AG09319 (cell line): Measurements from ENCODE around the gene PELI2.

ENCODE experiments used
- DNase-seq: peaks from one replicate; pipeline ENCODE4 v3.0.0-alpha.2; 2010; ENCODE audit warnings: low read depth; ENCODE audit errors: extremely low read depth
- TF ChIP-seq, protein P1 (sequence below): IDR thresholded peaks from 2 replicates; pipeline ENCODE4 v1.5.1; 2011; ENCODE audit warnings: low read depth, mild to moderate bottlenecking, inconsistent platforms, low read length, moderate library complexity

PELI2 gene

DNA sequence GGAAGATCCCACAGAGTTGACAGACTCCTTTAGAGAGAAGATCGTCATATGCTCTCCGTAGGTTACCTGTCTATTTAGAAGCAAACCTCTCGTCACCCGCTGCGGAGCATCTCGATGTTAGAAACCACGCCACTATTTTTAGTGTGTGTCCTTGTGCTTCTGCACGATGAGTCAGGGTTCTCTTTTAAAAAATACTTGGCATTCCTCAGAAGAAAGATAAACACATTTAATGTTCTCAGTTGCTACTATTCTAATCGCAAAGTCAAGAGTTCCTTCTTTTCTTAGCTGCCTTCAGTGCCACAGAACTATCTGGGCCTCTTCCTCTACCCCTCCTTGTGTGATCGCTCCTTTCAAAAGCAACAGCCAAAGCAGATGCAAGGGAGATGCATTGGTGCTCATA, 192.4 kb downstream of the PELI2 start:
- DNase-seq, result no peak
- TF ChIP-seq, protein P1, sequence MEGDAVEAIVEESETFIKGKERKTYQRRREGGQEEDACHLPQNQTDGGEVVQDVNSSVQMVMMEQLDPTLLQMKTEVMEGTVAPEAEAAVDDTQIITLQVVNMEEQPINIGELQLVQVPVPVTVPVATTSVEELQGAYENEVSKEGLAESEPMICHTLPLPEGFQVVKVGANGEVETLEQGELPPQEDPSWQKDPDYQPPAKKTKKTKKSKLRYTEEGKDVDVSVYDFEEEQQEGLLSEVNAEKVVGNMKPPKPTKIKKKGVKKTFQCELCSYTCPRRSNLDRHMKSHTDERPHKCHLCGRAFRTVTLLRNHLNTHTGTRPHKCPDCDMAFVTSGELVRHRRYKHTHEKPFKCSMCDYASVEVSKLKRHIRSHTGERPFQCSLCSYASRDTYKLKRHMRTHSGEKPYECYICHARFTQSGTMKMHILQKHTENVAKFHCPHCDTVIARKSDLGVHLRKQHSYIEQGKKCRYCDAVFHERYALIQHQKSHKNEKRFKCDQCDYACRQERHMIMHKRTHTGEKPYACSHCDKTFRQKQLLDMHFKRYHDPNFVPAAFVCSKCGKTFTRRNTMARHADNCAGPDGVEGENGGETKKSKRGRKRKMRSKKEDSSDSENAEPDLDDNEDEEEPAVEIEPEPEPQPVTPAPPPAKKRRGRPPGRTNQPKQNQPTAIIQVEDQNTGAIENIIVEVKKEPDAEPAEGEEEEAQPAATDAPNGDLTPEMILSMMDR, result no peak

DNA sequence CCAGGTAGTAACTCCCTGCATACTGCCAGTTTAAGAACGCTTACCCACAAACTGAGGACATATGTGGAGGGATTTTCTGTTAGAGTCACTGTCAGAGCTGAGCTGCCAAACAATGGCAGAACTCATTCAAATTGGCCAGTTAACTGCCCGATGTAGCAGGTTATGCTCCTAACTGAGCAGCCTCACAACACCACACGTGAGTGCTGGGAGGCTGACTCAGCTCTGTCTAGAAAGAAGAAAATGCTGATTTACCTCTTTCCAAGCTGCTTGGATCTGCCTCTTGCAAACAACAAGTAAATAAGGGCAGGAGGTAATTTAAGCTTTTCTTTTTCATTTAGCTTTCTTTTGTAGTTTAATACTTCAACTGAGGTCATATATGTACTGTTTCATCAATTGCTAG, 195.6 kb downstream of the PELI2 start:
- TF ChIP-seq, protein P1, result no peak
- DNase-seq, result no peak

DNA sequence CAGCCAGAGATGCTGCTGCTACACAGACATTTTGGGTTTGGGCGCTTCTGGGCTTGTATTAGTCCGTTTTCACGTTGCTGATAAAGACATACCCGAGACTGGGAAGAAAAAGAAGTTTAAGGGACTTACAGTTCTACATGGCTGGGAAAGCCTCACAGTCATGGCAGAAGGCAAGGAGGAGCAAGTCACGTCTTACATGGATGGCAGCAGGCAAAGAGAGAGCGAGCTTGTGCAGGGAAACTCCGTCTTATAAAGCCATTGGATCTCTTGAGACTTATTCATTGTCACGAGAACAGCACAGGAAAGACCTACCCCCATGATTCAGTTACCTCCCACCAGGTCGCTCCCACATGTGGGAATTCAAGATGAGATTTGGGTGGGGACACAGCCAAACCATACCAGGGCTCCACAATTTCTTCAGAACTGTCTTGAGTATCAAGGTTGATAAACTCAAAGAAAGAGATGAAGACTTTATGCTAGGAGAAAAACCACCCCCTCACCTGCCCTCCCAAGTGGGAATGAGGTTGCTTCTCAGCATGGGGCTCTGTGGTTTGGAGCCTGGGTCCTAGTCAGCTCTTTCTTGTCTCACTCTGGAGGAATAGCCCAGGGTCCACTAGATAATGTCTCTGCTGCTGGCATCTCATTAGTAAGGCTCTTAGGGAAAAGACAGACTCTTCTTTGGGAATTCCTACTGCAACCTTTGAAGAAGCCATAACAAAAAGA, 200.3 kb downstream of the PELI2 start:
- DNase-seq, result no peak
- TF ChIP-seq, protein P1, result no peak

DNA sequence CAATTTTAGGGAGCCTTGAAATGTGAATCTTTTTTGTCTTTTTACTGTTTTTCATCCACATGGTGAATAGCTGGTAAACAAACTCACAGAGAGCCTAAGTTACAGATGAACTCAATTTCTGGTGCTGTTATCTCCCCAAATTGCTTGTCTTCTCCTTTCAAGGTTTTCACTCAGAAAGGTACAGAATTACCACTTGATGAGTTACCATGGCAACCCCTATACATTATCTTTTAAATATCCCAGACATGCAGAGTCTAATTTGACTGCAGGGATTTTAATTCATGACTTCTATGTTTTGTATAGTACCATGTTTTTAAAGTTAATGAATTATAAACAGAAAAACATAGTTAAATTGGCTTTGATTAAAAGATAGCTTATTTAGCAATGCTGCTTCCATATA, 203.7 kb downstream of the PELI2 start:
- TF ChIP-seq, protein P1, result no peak
- no peak for DNase-seq

DNA sequence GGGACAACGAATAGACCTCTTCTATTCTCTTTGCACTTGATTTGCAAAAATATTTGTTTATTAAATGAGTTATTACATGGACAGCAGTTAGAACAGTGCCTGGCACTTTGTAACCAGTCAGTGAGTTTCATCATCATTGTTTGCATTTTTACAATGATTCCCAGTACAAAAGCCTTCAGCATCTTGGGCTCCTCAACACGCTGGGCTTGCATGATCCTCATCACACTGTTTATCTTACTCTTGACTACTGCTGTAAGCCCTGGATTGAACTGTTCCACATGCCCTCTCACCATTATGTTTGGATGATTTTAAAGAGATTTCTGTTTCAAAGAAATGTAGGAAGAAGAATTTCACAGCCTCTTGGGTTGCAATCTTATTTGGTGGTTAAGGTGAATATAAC, 204.3 kb downstream of the PELI2 start:
- TF ChIP-seq, protein P1, result no peak
- DNase-seq, result no peak

DNA sequence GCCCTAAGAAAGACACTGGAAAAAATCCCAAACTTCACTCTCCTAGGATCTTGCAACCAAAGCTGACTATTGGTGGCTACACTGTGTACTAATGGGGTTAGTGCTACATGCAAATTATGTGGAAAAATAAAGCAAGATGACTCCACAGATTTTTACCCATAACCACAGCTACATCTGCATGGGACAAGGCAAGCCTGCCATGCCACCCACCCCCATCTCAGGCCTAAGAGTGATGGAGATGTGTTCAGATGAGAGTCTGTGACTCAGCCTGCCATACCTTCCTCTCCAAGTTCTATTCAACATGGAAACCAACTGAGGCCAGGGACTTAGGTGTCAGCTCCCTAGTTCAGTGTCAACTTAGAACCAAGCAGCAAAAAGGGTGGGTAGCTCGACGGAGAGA, 206.2 kb downstream of the PELI2 start:
- no peak for DNase-seq
- TF ChIP-seq, protein P1, result no peak

DNA sequence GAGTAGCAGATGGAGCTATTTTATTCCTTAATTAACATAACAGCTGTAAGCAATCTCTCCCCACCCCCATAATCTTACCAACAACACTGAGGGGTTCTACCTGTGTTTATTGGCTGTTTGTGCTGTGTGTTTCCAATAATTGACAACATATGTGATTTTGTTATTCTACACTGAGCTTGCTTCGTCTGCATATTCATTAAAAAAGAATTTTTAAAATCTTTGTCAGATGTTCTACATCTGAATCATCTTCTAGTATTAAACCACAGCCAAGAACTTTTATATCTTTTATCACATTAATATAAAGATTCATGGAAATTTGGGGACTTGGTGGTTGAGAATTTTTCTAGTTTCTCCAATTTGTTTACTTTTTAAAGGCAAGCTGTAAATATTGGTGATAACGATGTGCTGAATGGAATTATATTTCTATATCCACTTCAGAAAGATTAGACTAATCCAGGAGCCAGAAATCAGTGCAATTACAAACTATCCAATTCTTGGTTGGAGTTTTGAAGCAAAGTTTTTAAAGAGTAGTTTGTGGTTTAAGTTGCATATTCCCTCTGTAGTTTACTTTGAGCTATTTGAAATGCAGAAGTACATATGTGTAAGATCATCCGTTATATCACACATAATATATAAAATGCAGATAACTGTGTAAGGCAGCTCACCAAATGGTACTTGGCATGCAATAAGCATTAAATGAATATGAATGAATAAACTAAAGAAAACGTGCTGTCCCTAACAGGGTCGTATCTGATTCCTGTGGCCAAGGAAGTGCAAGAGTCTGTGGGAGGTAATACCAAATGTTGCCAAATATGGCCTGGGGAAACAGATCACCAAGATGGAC, 206.9 kb downstream of the PELI2 start:
- TF ChIP-seq, protein P1, result no peak
- DNase-seq, result peak; percentile 38
